HCT116 (cell line): ENCODE data around the gene STAT4. TPM values are rescaled to one million over a fixed set of nuclear protein-coding genes. Genes with fewer than 3 reads are reported as not detected.

Experiments
- ATAC-seq: fragments of 200-7000 bp; cut with Tn5 transposase; 2 replicates; pipeline ENCODE4 v1.9.1; 2020; ENCODE audit warnings: mild to moderate bottlenecking, moderate library complexity
- BruUV-seq: library from RNA; stranded (reverse); fragments of 400-500 nt; replicated peaks from 2 replicates; lab custom pipeline; 2021; lab: Mats Ljungman, UMichigan
- CTCF ChIA-PET: fragments of 300-600 bp; sonication (Branson Sonifier 250); formaldehyde crosslinking; loops from one replicate; lab custom pipeline; 2021; ENCODE audit warnings: antibody characterized with exemption; lab: Charles Lee
- POLR2A ChIA-PET: fragments of 300-600, 350-600 bp; sonication (Branson Sonifier 250); formaldehyde crosslinking; loops from one replicate; lab custom pipeline; 2021; ENCODE audit warnings: antibody characterized with exemption; lab: Charles Lee
- RAD21 ChIA-PET, 2 experiments: fragments of 300-600 bp; sonication (Branson Sonifier 250); formaldehyde crosslinking; loops; one replicate each; lab custom pipeline; 2023; ENCODE audit warnings: low total read pairs in 2 of 2; ENCODE audit not compliant: uncharacterized antibody in 2 of 2, unreplicated experiment in 2 of 2, low non-redundant PET in 1 of 2; lab: Charles Lee
- DNase-seq: peaks from one replicate; pipeline ENCODE4 v3.0.0-alpha.2; 2010; ENCODE audit warnings: low read depth, low spot score
- H2AFZ ChIP-seq: fragments of 200-600 bp; shearing (Covaris generic), sonication (generic); 2 replicates; pipeline ENCODE4 v1.6.1; 2017; ENCODE audit warnings: low read depth, mixed run types, mixed read lengths, antibody characterized with exemption, low read length; ENCODE audit not compliant: poor library complexity, severe bottlenecking
- H3K27ac ChIP-seq: 2 replicates; pipeline ENCODE4 v1.5.1; 2012; ENCODE audit warnings: low read depth, low read length
- H3K27me3 ChIP-seq: fragments of 200-600 bp; sonication (generic); 2 replicates; pipeline ENCODE4 v1.6.1; 2016; ENCODE audit warnings: mixed run types, low read length, mixed read lengths; ENCODE audit not compliant: insufficient read depth
- H3K36me3 ChIP-seq, 2 experiments: fragments of 200-500 bp in 1 of 2; fragments of 200-600 bp in 1 of 2; sonication (Bioruptor generic) in 1 of 2; sonication (generic) in 1 of 2; 2 replicates each; pipeline versions ENCODE4 v1.5.1 to v1.6.1; 2014 to 2016; ENCODE audit warnings: low read length in 2 of 2, inconsistent platforms in 1 of 2, mixed read lengths in 1 of 2, mixed run types in 1 of 2; ENCODE audit not compliant: insufficient read depth in 2 of 2, control insufficient read depth in 1 of 2
- H3K4me1 ChIP-seq, 2 experiments: fragments of 200-600 bp in 1 of 2; sonication (generic) in 1 of 2; 2 replicates each; pipeline versions ENCODE4 v1.5.1 to v1.6.1; 2012 to 2017; ENCODE audit warnings: low read length in 2 of 2, inconsistent platforms in 1 of 2, mild to moderate bottlenecking in 1 of 2, mixed read lengths in 1 of 2, mixed run types in 1 of 2, moderate library complexity in 1 of 2; ENCODE audit not compliant: insufficient read depth in 2 of 2, control insufficient read depth in 1 of 2
- H3K4me2 ChIP-seq: fragments of 200-600 bp; sonication (generic); 2 replicates; pipeline ENCODE4 v1.6.1; 2017; ENCODE audit warnings: mixed run types, low read length, mixed read lengths
- H3K4me3 ChIP-seq, 2 experiments: fragments of 200-600 bp in 1 of 2; sonication (generic) in 1 of 2; replicated peaks in 1 of 2; 2 replicates each; pipeline ENCODE4 v1.5.1; 2011 to 2016; ENCODE audit warnings: low read length in 2 of 2, control low read depth in 1 of 2, low read depth in 1 of 2, mild to moderate bottlenecking in 1 of 2, mixed read lengths in 1 of 2, mixed run types in 1 of 2
- H3K79me2 ChIP-seq: fragments of 200-600 bp; sonication (generic); 2 replicates; pipeline ENCODE4 v1.6.1; 2017; ENCODE audit warnings: mild to moderate bottlenecking, mixed run types, low read length, moderate library complexity, mixed read lengths; ENCODE audit not compliant: insufficient read depth
- H3K9ac ChIP-seq: fragments of 200-600 bp; sonication (generic); 2 replicates; pipeline ENCODE4 v1.6.1; 2016; ENCODE audit warnings: low read length, mixed read lengths
- H3K9me2 ChIP-seq: fragments of 200-600 bp; sonication (generic), shearing (Covaris generic); 2 replicates; pipeline ENCODE4 v1.6.1; 2017; ENCODE audit warnings: mixed run types, mild to moderate bottlenecking, moderate library complexity; ENCODE audit not compliant: insufficient read depth
- H3K9me3 ChIP-seq, 2 experiments: fragments of 200-500 bp in 1 of 2; fragments of 200-600 bp in 1 of 2; sonication (Bioruptor generic) in 1 of 2; sonication (generic) in 1 of 2; 2 replicates each; pipeline ENCODE4 v1.6.1; 2014 to 2017; ENCODE audit warnings: low read length in 2 of 2, mixed read lengths in 2 of 2, inconsistent platforms in 1 of 2, low read depth in 1 of 2, mild to moderate bottlenecking in 1 of 2, mixed run types in 1 of 2, moderate library complexity in 1 of 2; ENCODE audit not compliant: control insufficient read depth in 1 of 2, insufficient read depth in 1 of 2
- H4K20me1 ChIP-seq: fragments of 200-600 bp; sonication (generic), shearing (Covaris generic); 2 replicates; pipeline ENCODE4 v1.6.1; 2017; ENCODE audit warnings: mixed run types, mild to moderate bottlenecking, moderate library complexity; ENCODE audit not compliant: insufficient read depth
- EGR1 ChIP-seq: IDR thresholded peaks from 2 replicates; pipeline ENCODE4 v1.6.1; 2012; ENCODE audit warnings: low read depth
- EZH2 ChIP-seq: fragments of 200-600 bp; sonication (generic); IDR thresholded peaks from 2 replicates; pipeline ENCODE4 v1.6.1; 2017; ENCODE audit warnings: antibody characterized with exemption, mixed run types
- FOSL1 ChIP-seq: IDR thresholded peaks from 2 replicates; pipeline ENCODE4 v1.6.1; 2012; ENCODE audit warnings: low read depth
- JUND ChIP-seq: IDR thresholded peaks from 2 replicates; pipeline ENCODE4 v1.6.1; 2012
- POLR2A ChIP-seq: IDR thresholded peaks from 2 replicates; pipeline ENCODE4 v1.7.0; 2011; ENCODE audit warnings: borderline replicate concordance; ENCODE audit not compliant: insufficient read depth, insufficient read length; ENCODE audit errors: extremely low read depth
- POLR2AphosphoS5 ChIP-seq: IDR thresholded peaks from 2 replicates; pipeline ENCODE4 v1.6.1; 2011; ENCODE audit warnings: mild to moderate bottlenecking, low read depth, low read length, moderate library complexity
- RAD21 ChIP-seq: IDR thresholded peaks from 2 replicates; pipeline ENCODE4 v1.6.1; 2012; ENCODE audit warnings: low read depth, mild to moderate bottlenecking
- SP1 ChIP-seq: IDR thresholded peaks from 2 replicates; pipeline ENCODE4 v1.6.1; 2012; ENCODE audit warnings: low read depth
- SRF ChIP-seq: IDR thresholded peaks from 2 replicates; pipeline ENCODE4 v1.6.1; 2012; ENCODE audit warnings: low read depth
- ZFX ChIP-seq: fragments of 450-650 bp; IDR thresholded peaks from 2 replicates; pipeline ENCODE4 v1.6.1; 2017
- intact Hi-C: fragments of 100-400 bp; cut with micrococcal nuclease; formaldehyde crosslinking; loops from 2 replicates; pipeline ENCODE4 v1.10.0; 2022
- total RNA-seq: library from RNA; stranded (reverse); gene quantifications from one replicate; pipeline ENCODE4 v1.2.1, GENCODE V29; 2021; ENCODE audit not compliant: unreplicated experiment
- TF ChIP-seq, protein P1 (sequence below), 3 experiments: fragments of 200-600 bp in 1 of 3; sonication (generic) in 1 of 3; IDR thresholded peaks in 2 of 3; conservative IDR thresholded peaks in 1 of 3; 2 replicates each; pipeline ENCODE4 v1.5.1; 2012 to 2017; ENCODE audit warnings: low read depth in 2 of 3, low read length in 2 of 3, antibody characterized with exemption in 1 of 3, borderline replicate concordance in 1 of 3, control low read depth in 1 of 3, mild to moderate bottlenecking in 1 of 3, mixed read lengths in 1 of 3, mixed run types in 1 of 3, moderate library complexity in 1 of 3; ENCODE audit not compliant: insufficient read depth in 1 of 3
- TF ChIP-seq, protein P2 (sequence below): IDR thresholded peaks from 2 replicates; pipeline ENCODE4 v1.6.1; 2012

The STAT4 gene
- total RNA-seq, 1 experiment from 2014 or later: 2.0 TPM

DNA sequence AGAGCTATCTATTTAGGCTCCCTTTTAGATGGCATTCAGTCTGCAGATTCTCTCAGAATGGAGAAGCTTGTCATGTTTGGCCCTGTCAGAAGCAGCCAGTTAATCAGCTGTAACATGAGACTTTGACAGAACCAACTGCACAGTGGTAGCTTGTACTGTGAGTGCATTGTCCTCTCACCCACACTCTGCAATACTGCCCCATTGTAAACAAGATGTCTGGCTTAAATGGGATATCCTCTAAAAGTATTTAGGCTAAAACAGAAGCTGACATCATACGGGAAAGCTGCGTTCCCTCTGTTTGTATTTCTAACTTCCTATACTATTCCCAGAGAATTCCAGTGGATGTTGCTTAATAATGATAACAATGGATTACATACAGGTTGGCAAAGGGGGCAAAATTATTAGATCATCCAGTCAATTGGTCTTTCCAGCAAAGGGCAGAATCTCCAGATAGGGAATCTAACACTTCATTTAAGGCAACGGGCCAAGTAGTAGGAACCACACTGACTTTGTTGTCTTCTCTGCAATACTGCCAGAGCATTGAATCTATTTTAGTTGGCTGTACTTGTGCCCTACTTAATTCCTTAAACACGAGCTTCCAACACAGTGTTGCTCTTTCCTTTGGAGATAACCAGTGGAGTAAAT is 15.4 kb upstream of the STAT4 start:
- no peaks in the 10 kb centered on the region for H3K36me3 ChIP-seq
- H3K4me2 ChIP-seq: no peak overlapping the region
- no peaks in the 10 kb centered on the region for H4K20me1 ChIP-seq
- TF ChIP-seq FOSL1 (no peak), EZH2 (no peak), RAD21 (no peak), SP1 (no peak), ZFX (no peak), SRF (no peak)
- DNase-seq: no peak
- no peak overlapping the region for H3K27ac ChIP-seq
- RAD21 ChIA-PET: no interaction called here
- no peak overlapping the region for H3K9ac ChIP-seq
- no peaks in the 10 kb centered on the region for H3K9me3 ChIP-seq
- no peak overlapping the region for H3K4me3 ChIP-seq
- H3K9me2 ChIP-seq: no peaks in the 10 kb centered on the region
- peaks cover 3 to 19% of the 10 kb centered on the region in 2 experiments; a peak in 3 of 4 replicates for H3K4me1 ChIP-seq
- CTCF ChIA-PET: interaction anchor here (1.3 to 3.2 kb wide), 6 partner anchors 11 to 386 kb away, joined by 3 to 28 read pairs (median 18); partner anchors contain the start of gene STAT4
- intact Hi-C loops: loop anchor here (5.0 kb wide), 1 partner anchor 51 kb away; no protein-coding TSS in a partner anchor
- no peak overlapping the region for H2AFZ ChIP-seq
- POLR2A ChIA-PET: interaction anchor here (0.9 kb wide), 1 partner anchor 355 kb away, joined by 3 read pairs; no protein-coding TSS in a partner anchor
- no peak for ATAC-seq
- no TSS peak for BruUV-seq
- no peaks in the 10 kb centered on the region for H3K79me2 ChIP-seq
- no peaks in the 10 kb centered on the region for H3K27me3 ChIP-seq

DNA sequence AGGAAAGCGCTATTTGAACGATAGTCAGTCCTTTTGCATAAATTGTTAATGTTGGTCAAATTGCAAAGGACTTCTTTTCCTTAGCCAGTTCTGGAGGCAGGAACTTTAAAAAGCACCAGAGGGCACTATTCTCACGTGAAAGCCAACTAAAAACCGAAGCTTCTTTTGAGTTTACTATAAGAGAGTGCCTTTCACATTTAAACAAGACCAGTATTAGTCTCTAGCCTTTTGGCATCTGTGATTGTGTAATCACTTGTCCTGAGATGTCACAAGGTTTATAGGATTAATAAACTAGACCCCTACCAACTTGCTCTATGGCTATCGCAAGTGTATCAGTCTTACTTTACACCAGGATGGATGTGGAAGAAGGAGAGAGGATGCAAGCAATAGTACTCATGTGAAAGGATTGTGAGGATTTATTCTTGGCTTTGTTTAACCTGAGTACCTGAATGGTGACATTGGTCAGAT is 14.4 kb upstream of the STAT4 start:
- CTCF ChIA-PET: interaction anchor here (1.0 to 3.2 kb wide), 12 partner anchors 10 to 387 kb away, joined by 3 to 28 read pairs (median 7); partner anchors contain the start of gene STAT4
- Histone ChIP-seq H3K4me2 (peak overlapping the region; percentile 52), H3K36me3 (no peaks in the 10 kb centered on the region), H3K9me3 (no peaks in the 10 kb centered on the region), H3K9ac (no peak overlapping the region), H3K27me3 (no peaks in the 10 kb centered on the region)
- POLR2A ChIA-PET: no interaction called here
- peak; percentile 94 for ATAC-seq
- TF ChIP-seq JUND (no peak), POLR2A (no peak), RAD21 (peak; percentile 89), EZH2 (no peak), EGR1 (no peak), POLR2AphosphoS5 (no peak)
- TF ChIP-seq, protein P1, sequence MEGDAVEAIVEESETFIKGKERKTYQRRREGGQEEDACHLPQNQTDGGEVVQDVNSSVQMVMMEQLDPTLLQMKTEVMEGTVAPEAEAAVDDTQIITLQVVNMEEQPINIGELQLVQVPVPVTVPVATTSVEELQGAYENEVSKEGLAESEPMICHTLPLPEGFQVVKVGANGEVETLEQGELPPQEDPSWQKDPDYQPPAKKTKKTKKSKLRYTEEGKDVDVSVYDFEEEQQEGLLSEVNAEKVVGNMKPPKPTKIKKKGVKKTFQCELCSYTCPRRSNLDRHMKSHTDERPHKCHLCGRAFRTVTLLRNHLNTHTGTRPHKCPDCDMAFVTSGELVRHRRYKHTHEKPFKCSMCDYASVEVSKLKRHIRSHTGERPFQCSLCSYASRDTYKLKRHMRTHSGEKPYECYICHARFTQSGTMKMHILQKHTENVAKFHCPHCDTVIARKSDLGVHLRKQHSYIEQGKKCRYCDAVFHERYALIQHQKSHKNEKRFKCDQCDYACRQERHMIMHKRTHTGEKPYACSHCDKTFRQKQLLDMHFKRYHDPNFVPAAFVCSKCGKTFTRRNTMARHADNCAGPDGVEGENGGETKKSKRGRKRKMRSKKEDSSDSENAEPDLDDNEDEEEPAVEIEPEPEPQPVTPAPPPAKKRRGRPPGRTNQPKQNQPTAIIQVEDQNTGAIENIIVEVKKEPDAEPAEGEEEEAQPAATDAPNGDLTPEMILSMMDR (IDR thresholded peaks at IDR 0.05 in 2 of 3, conservative IDR thresholded peaks at IDR 0.05 in 1 of 3; ENCODE audit: borderline replicate concordance in 1 of 3, insufficient read depth in 1 of 3, low read depth in 2 of 3, low read length in 2 of 3): peak; percentile 50 to 87 (median 86)
- TF ChIP-seq, protein P2, sequence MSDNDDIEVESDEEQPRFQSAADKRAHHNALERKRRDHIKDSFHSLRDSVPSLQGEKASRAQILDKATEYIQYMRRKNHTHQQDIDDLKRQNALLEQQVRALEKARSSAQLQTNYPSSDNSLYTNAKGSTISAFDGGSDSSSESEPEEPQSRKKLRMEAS: no peak
- TF ChIP-seq, all 23 proteins: peak for 2
- H2AFZ ChIP-seq: peak overlapping the region; percentile 99
- intact Hi-C loops: loop anchor here (1.0 to 5.0 kb wide), 3 partner anchors 52 to 356 kb away; no protein-coding TSS in a partner anchor
- peak; percentile 36 for DNase-seq
- no peaks in the 10 kb centered on the region for H3K9me2 ChIP-seq
- peaks cover 2 to 12% of the 10 kb centered on the region in 2 experiments; a peak in 1 of 4 replicates for H3K4me1 ChIP-seq
- H3K4me3 ChIP-seq: no peak overlapping the region
- no TSS peak for BruUV-seq
- RAD21 ChIA-PET: interaction anchor here (1.0 to 1.9 kb wide), 4 partner anchors 113 to 356 kb away, joined by 3 to 6 read pairs (median 6); no protein-coding TSS in a partner anchor
- no peaks in the 10 kb centered on the region for H3K79me2 ChIP-seq
- H4K20me1 ChIP-seq: no peaks in the 10 kb centered on the region
- no peak overlapping the region for H3K27ac ChIP-seq
